ENCODE data around the gene SCGB2A2. TPM values are rescaled to one million over a fixed set of nuclear protein-coding genes. Genes with fewer than 3 reads are reported as not detected.
A peak's percentile ranks its signal among the peaks of the same experiment; 100 is the strongest.

SCGB2A2 gene
- polyA plus RNA-seq, 1 of the 3 experiments (the other 2 are of a cell fraction): not detected

DNA sequence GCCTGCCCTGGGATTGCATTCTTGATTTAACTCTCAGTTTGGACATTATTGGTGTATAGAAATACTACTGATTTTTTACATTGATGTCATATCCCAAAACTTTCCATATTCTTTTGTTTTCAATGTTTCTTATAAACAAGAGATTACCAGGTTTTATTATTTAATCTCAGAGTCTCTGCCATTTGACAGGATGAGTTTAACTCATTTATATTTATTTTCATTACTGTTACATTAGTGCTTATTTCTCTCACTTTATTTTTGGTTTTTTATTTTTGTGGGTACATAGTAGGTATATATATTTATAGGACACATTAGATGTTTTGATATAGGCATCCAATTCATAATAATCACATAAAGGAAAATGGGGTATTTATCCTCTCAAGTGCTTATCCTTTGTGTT is 38.0 kb downstream of the SCGB2A2 start (continued):
- TF ChIP-seq, protein P1, sequence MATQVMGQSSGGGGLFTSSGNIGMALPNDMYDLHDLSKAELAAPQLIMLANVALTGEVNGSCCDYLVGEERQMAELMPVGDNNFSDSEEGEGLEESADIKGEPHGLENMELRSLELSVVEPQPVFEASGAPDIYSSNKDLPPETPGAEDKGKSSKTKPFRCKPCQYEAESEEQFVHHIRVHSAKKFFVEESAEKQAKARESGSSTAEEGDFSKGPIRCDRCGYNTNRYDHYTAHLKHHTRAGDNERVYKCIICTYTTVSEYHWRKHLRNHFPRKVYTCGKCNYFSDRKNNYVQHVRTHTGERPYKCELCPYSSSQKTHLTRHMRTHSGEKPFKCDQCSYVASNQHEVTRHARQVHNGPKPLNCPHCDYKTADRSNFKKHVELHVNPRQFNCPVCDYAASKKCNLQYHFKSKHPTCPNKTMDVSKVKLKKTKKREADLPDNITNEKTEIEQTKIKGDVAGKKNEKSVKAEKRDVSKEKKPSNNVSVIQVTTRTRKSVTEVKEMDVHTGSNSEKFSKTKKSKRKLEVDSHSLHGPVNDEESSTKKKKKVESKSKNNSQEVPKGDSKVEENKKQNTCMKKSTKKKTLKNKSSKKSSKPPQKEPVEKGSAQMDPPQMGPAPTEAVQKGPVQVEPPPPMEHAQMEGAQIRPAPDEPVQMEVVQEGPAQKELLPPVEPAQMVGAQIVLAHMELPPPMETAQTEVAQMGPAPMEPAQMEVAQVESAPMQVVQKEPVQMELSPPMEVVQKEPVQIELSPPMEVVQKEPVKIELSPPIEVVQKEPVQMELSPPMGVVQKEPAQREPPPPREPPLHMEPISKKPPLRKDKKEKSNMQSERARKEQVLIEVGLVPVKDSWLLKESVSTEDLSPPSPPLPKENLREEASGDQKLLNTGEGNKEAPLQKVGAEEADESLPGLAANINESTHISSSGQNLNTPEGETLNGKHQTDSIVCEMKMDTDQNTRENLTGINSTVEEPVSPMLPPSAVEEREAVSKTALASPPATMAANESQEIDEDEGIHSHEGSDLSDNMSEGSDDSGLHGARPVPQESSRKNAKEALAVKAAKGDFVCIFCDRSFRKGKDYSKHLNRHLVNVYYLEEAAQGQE (IDR thresholded peaks at IDR 0.05; ENCODE audit: low read depth, low read length): no peak
- TF ChIP-seq ELF1 (IDR thresholded peaks at IDR 0.05): no peak
- TF ChIP-seq, protein P2, sequence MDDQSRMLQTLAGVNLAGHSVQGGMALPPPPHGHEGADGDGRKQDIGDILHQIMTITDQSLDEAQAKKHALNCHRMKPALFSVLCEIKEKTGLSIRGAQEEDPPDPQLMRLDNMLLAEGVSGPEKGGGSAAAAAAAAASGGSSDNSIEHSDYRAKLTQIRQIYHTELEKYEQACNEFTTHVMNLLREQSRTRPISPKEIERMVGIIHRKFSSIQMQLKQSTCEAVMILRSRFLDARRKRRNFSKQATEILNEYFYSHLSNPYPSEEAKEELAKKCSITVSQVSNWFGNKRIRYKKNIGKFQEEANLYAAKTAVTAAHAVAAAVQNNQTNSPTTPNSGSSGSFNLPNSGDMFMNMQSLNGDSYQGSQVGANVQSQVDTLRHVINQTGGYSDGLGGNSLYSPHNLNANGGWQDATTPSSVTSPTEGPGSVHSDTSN (IDR thresholded peaks at IDR 0.05): no peak

DNA sequence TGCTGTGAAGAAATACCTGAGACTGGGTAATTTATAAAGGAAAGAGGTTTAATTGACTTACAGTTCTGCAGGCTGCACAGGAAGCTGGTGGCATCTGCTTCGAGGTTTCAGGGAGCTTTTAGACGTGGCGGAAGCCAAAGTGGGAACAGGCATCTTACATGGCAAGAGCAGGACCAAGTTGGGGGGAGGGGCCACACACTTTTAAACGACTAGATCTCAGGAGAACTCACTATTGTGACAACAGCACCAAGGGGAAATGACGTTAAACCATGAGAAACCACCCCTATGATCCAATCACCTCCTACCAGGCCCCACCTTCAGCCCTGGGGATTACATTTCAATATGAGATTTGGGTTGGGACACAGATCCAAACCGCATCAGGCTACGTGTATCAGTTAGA is 40.0 kb downstream of the SCGB2A2 start:
- 27% methylated on average over 7 of the region's 7 CpGs for WGBS (ENCODE audit: low lambda C conversion rate)
- peak overlapping the region in 1 of 2 experiments; percentile 26; a peak in 1 of 4 replicates for H3K4me3 ChIP-seq (ENCODE audit: low read depth in 2 of 2, low read length in 1 of 2)
- H3K9me2 ChIP-seq: no peaks in the 10 kb centered on the region
- H3K4me1 ChIP-seq (ENCODE audit: control insufficient read depth in 1 of 2, insufficient read depth in 2 of 2, low read depth in 1 of 2, low read length in 1 of 2): no peaks in the 10 kb centered on the region
- H3K9ac ChIP-seq: no peak overlapping the region
- H4K20me1 ChIP-seq (ENCODE audit: insufficient read depth): no peaks in the 10 kb centered on the region
- no peaks in the 10 kb centered on the region for H3K36me3 ChIP-seq (replicated peaks in 1 of 2; ENCODE audit: control insufficient read depth in 1 of 2, insufficient read depth in 2 of 2, low read length in 1 of 2)
- peaks cover 32% of the 10 kb centered on the region for H3K27me3 ChIP-seq (ENCODE audit: insufficient read depth)
- no peak overlapping the region for H3K4me2 ChIP-seq
- ChIA-PET CTCF (interaction anchor here (1.1 to 3.9 kb wide), 15 partner anchors 9 to 411 kb away, joined by 3 to 38 read pairs (median 7); partner anchors contain the start of genes ASRGL1 and SCGB1D4), POLR2A (no interaction called here)
- no peak overlapping the region for H3K27ac ChIP-seq (ENCODE audit: low read depth in 2 of 2, low read length in 1 of 2)
- DNase-seq: no peak
- H3K79me2 ChIP-seq (ENCODE audit: insufficient read depth): no peaks in the 10 kb centered on the region
- no peak overlapping the region for H2AFZ ChIP-seq (ENCODE audit: low read depth)
- no peaks in the 10 kb centered on the region for H3F3A ChIP-seq (replicated peaks; ENCODE audit: insufficient read depth)
- H3K9me3 ChIP-seq: no peaks in the 10 kb centered on the region
- no peak for TF ChIP-seq MEF2A (IDR thresholded peaks at IDR 0.05; ENCODE audit: borderline replicate concordance, low read depth)
- no peak for TF ChIP-seq CHD2 (IDR thresholded peaks at IDR 0.05; ENCODE audit: low read length, partially characterized antibody)
- no peak for TF ChIP-seq ELF1 (IDR thresholded peaks at IDR 0.05)
- TF ChIP-seq FOSL2 (IDR thresholded peaks at IDR 0.05; ENCODE audit: borderline replicate concordance, low read depth): no peak
- TF ChIP-seq NFIC (IDR thresholded peaks at IDR 0.05; ENCODE audit: borderline replicate concordance): no peak
- TF ChIP-seq, protein P3, sequence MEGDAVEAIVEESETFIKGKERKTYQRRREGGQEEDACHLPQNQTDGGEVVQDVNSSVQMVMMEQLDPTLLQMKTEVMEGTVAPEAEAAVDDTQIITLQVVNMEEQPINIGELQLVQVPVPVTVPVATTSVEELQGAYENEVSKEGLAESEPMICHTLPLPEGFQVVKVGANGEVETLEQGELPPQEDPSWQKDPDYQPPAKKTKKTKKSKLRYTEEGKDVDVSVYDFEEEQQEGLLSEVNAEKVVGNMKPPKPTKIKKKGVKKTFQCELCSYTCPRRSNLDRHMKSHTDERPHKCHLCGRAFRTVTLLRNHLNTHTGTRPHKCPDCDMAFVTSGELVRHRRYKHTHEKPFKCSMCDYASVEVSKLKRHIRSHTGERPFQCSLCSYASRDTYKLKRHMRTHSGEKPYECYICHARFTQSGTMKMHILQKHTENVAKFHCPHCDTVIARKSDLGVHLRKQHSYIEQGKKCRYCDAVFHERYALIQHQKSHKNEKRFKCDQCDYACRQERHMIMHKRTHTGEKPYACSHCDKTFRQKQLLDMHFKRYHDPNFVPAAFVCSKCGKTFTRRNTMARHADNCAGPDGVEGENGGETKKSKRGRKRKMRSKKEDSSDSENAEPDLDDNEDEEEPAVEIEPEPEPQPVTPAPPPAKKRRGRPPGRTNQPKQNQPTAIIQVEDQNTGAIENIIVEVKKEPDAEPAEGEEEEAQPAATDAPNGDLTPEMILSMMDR (IDR thresholded peaks at IDR 0.05): no peak
- TF ChIP-seq, protein P4, sequence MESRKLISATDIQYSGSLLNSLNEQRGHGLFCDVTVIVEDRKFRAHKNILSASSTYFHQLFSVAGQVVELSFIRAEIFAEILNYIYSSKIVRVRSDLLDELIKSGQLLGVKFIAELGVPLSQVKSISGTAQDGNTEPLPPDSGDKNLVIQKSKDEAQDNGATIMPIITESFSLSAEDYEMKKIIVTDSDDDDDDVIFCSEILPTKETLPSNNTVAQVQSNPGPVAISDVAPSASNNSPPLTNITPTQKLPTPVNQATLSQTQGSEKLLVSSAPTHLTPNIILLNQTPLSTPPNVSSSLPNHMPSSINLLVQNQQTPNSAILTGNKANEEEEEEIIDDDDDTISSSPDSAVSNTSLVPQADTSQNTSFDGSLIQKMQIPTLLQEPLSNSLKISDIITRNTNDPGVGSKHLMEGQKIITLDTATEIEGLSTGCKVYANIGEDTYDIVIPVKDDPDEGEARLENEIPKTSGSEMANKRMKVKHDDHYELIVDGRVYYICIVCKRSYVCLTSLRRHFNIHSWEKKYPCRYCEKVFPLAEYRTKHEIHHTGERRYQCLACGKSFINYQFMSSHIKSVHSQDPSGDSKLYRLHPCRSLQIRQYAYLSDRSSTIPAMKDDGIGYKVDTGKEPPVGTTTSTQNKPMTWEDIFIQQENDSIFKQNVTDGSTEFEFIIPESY (IDR thresholded peaks at IDR 0.05; ENCODE audit: borderline replicate concordance, low read depth): no peak
- no peak for TF ChIP-seq GATA2 (CRISPR knock-in tag; IDR thresholded peaks at IDR 0.05)
- TF ChIP-seq, protein P5, sequence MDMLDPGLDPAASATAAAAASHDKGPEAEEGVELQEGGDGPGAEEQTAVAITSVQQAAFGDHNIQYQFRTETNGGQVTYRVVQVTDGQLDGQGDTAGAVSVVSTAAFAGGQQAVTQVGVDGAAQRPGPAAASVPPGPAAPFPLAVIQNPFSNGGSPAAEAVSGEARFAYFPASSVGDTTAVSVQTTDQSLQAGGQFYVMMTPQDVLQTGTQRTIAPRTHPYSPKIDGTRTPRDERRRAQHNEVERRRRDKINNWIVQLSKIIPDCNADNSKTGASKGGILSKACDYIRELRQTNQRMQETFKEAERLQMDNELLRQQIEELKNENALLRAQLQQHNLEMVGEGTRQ (IDR thresholded peaks at IDR 0.05; ENCODE audit: borderline replicate concordance, low read depth, low read length): no peak
- TF ChIP-seq, protein P1 (IDR thresholded peaks at IDR 0.05; ENCODE audit: low read depth, low read length): no peak
- TF ChIP-seq, protein P6, sequence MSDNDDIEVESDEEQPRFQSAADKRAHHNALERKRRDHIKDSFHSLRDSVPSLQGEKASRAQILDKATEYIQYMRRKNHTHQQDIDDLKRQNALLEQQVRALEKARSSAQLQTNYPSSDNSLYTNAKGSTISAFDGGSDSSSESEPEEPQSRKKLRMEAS (IDR thresholded peaks at IDR 0.05; ENCODE audit: low read depth): no peak
- TF ChIP-seq, protein P7, sequence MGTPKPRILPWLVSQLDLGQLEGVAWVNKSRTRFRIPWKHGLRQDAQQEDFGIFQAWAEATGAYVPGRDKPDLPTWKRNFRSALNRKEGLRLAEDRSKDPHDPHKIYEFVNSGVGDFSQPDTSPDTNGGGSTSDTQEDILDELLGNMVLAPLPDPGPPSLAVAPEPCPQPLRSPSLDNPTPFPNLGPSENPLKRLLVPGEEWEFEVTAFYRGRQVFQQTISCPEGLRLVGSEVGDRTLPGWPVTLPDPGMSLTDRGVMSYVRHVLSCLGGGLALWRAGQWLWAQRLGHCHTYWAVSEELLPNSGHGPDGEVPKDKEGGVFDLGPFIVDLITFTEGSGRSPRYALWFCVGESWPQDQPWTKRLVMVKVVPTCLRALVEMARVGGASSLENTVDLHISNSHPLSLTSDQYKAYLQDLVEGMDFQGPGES (IDR thresholded peaks at IDR 0.05; ENCODE audit: low read depth, low read length): no peak
- TF ChIP-seq FOXM1 (IDR thresholded peaks at IDR 0.05; ENCODE audit: low read depth): no peak
- TF ChIP-seq RFX5 (IDR thresholded peaks at IDR 0.05; ENCODE audit: low read length): no peak
